IMR-90 (cell line): ENCODE results near the gene SMC4. TPM values are rescaled to one million over a fixed set of nuclear protein-coding genes. Genes with fewer than 3 reads are reported as not detected.

ENCODE experiments used
- ATAC-seq: fragments of 200-7000 bp; cut with Tn5 transposase; 2 replicates; pipeline ENCODE4 v1.9.1; 2020; ENCODE audit warnings: low read depth, mild to moderate bottlenecking, moderate library complexity
- BruUV-seq: library from RNA; stranded (reverse); fragments of 400-500 nt; replicated peaks from 2 replicates; lab custom pipeline; 2021; lab: Mats Ljungman, UMichigan
- CTCF ChIA-PET: fragments of 300-600 bp; formaldehyde crosslinking; extraction: SDS; loops from one replicate; lab custom pipeline; 2021; ENCODE audit warnings: antibody characterized with exemption; lab: Yijun Ruan, JAX
- POLR2A ChIA-PET: fragments of 300-600 bp; sonication (Branson Sonifier 250); formaldehyde crosslinking; loops from one replicate; lab custom pipeline; 2022; ENCODE audit warnings: antibody characterized with exemption; ENCODE audit not compliant: unreplicated experiment; lab: Charles Lee
- DNase-seq: peaks from one replicate; pipeline ENCODE4 v3.0.0; 2013
- H2AFZ ChIP-seq: replicated peaks from 2 replicates; pipeline ENCODE3; 2013; ENCODE audit warnings: low read length, mild to moderate bottlenecking; ENCODE audit not compliant: poor library complexity
- H2AK5ac ChIP-seq: 2 replicates; pipeline ENCODE4 v1.6.1; 2013; ENCODE audit warnings: low read depth, low read length, inconsistent platforms
- H2AK9ac ChIP-seq: replicated peaks from 2 replicates; pipeline ENCODE3; 2013; ENCODE audit warnings: mild to moderate bottlenecking, low read depth, low read length, moderate library complexity; ENCODE audit not compliant: poor library complexity
- H2BK120ac ChIP-seq: 2 replicates; pipeline ENCODE4 v1.6.1; 2013; ENCODE audit warnings: low read depth, low read length, inconsistent platforms
- H2BK15ac ChIP-seq: 3 replicates; pipeline ENCODE4 v1.6.1; 2013; ENCODE audit warnings: low read depth, low read length, inconsistent platforms
- H2BK20ac ChIP-seq: 2 replicates; pipeline ENCODE4 v1.6.1; 2013; ENCODE audit warnings: low read depth, mild to moderate bottlenecking, inconsistent platforms, low read length, moderate library complexity
- H2BK5ac ChIP-seq: 2 replicates; pipeline ENCODE4 v1.6.1; 2013; ENCODE audit warnings: mild to moderate bottlenecking, low read depth, low read length, inconsistent platforms; ENCODE audit not compliant: poor library complexity, severe bottlenecking
- H3K14ac ChIP-seq: replicated peaks from 2 replicates; pipeline ENCODE4 v1.6.1; 2013; ENCODE audit warnings: low read depth, low read length, inconsistent platforms
- H3K18ac ChIP-seq: 2 replicates; pipeline ENCODE4 v1.6.1; 2013; ENCODE audit warnings: low read depth, low read length, control low read depth
- H3K23ac ChIP-seq: 2 replicates; pipeline ENCODE4 v1.6.1; 2013; ENCODE audit warnings: low read depth, low read length, inconsistent platforms
- H3K27ac ChIP-seq: 2 replicates; pipeline ENCODE4 v1.5.1; 2013; ENCODE audit warnings: mild to moderate bottlenecking, control low read depth, low read length; ENCODE audit not compliant: insufficient read depth
- H3K27me3 ChIP-seq: 2 replicates; pipeline ENCODE4 v1.6.1; 2013; ENCODE audit warnings: low read length; ENCODE audit not compliant: control insufficient read depth, insufficient read depth
- H3K36me3 ChIP-seq: 2 replicates; pipeline ENCODE4 v1.6.1; 2013; ENCODE audit warnings: low read length, mixed read lengths; ENCODE audit not compliant: control insufficient read depth, insufficient read depth
- H3K4ac ChIP-seq: 2 replicates; pipeline ENCODE4 v1.6.1; 2013; ENCODE audit warnings: low read depth, low read length, inconsistent platforms
- H3K4me1 ChIP-seq: 2 replicates; pipeline ENCODE4 v1.6.1; 2013; ENCODE audit warnings: low read length, mixed read lengths; ENCODE audit not compliant: control insufficient read depth, insufficient read depth
- H3K4me2 ChIP-seq: 2 replicates; pipeline ENCODE4 v1.6.1; 2013; ENCODE audit warnings: low read depth, mild to moderate bottlenecking, control low read depth, low read length, moderate library complexity
- H3K4me3 ChIP-seq: 2 replicates; pipeline ENCODE4 v1.5.1; 2013; ENCODE audit warnings: low read depth, mild to moderate bottlenecking, control low read depth, low read length, moderate library complexity; ENCODE audit not compliant: insufficient read depth
- H3K56ac ChIP-seq: 2 replicates; pipeline ENCODE4 v1.6.1; 2013; ENCODE audit warnings: low read length, inconsistent platforms; ENCODE audit not compliant: insufficient read depth; ENCODE audit errors: extremely low read depth
- H3K79me1 ChIP-seq, 2 experiments: 2 replicates each; pipeline ENCODE4 v1.6.1; 2013; ENCODE audit warnings: low read length in 2 of 2, inconsistent platforms in 1 of 2, low read depth in 1 of 2
- H3K9ac ChIP-seq: 2 replicates; pipeline ENCODE4 v1.6.1; 2013; ENCODE audit warnings: low read depth, low read length, control low read depth
- H3K9me1 ChIP-seq: 2 replicates; pipeline ENCODE4 v1.6.1; 2013; ENCODE audit warnings: low read length, inconsistent platforms; ENCODE audit not compliant: insufficient read depth
- H3K9me3 ChIP-seq: 2 replicates; pipeline ENCODE4 v1.6.1; 2013; ENCODE audit warnings: low read length; ENCODE audit not compliant: control insufficient read depth, insufficient read depth
- H4K20me1 ChIP-seq: 2 replicates; pipeline ENCODE4 v1.6.1; 2013; ENCODE audit warnings: low read length, inconsistent platforms; ENCODE audit not compliant: insufficient read depth
- H4K5ac ChIP-seq: 2 replicates; pipeline ENCODE4 v1.6.1; 2013; ENCODE audit warnings: mild to moderate bottlenecking, low read depth, low read length, control low read depth
- H4K8ac ChIP-seq, 2 experiments: 2 replicates each; pipeline ENCODE4 v1.6.1; 2013; ENCODE audit warnings: low read depth in 2 of 2, low read length in 2 of 2, control low read depth in 1 of 2, inconsistent platforms in 1 of 2
- H4K91ac ChIP-seq: 2 replicates; pipeline ENCODE4 v1.6.1; 2013; ENCODE audit warnings: low read depth, low read length, inconsistent platforms; ENCODE audit not compliant: insufficient read depth
- MAFK ChIP-seq: IDR thresholded peaks from 2 replicates; pipeline ENCODE4 v1.6.1; 2012; ENCODE audit warnings: low read depth, low read length, improper control_type of control experiment
- RFX5 ChIP-seq: IDR thresholded peaks from 2 replicates; pipeline ENCODE4 v1.8.0; 2012; ENCODE audit warnings: low read depth, mild to moderate bottlenecking, low read length, moderate library complexity
- WGBS, 2 experiments: methylation state at CpG; one replicate each; pipeline versions ENCODE4 v1.1.5 to v1.1.7; 2013; ENCODE audit warnings: missing lambda C conversion rate in 2 of 2; ENCODE audit not compliant: insufficient read length in 1 of 2; ENCODE audit errors: extremely low coverage in 2 of 2; 5-methylcytosine and 5-hydroxymethylcytosine counted together
- dilution Hi-C: fragments of 300-500 bp; cut with HindIII; formaldehyde crosslinking; loops from one replicate; pipeline ENCODE4 v1.14.3; 2018; ENCODE audit warnings: low sequenced_read_pairs; ENCODE audit not compliant: unreplicated experiment
- in situ Hi-C: fragments of 300-500 bp; cut with MboI; formaldehyde crosslinking; loops from 3 replicates; pipeline ENCODE4 v1.14.3; 2019; ENCODE audit warnings: low sequenced_read_pairs, inconsistent platforms, mixed read lengths
- intact Hi-C: fragments of 100-400 bp; cut with micrococcal nuclease; formaldehyde crosslinking; loops from 2 replicates; pipeline ENCODE4 v1.10.0; 2022
- polyA plus RNA-seq, 3 experiments: library from polyadenylated mRNA; depleted of rRNA; stranded (reverse); fragments of >200 nt; gene quantifications; 2 replicates each; pipeline ENCODE4 v1.2.3, GENCODE V29; 2012; ENCODE audit warnings: low replicate concordance in 1 of 3
- total RNA-seq: library from RNA; depleted of rRNA; stranded (reverse); fragments of >200 nt; gene quantifications from 2 replicates; pipeline ENCODE4 v1.2.3, GENCODE V29; 2012
- TF ChIP-seq, protein P1 (sequence below): conservative IDR thresholded peaks from 2 replicates; pipeline ENCODE4 v1.5.1; 2012; ENCODE audit warnings: mild to moderate bottlenecking, low read depth, low read length, improper control_type of control experiment
- TF ChIP-seq, protein P2 (sequence below): fragments of 150-350 bp; IDR thresholded peaks from 2 replicates; pipeline ENCODE4 v1.6.1; 2017; ENCODE audit warnings: mild to moderate bottlenecking, antibody characterized with exemption, low read length, low read depth

The SMC4 gene
- total and polyA plus RNA-seq, 2 of the 4 experiments (the other 2 are of a cell fraction) = 48.8 to 50.1 TPM

- no peak overlapping the region for H3K14ac ChIP-seq
- in situ Hi-C loops = no loop called here
- H3K9me1 ChIP-seq = no peaks in the 10 kb centered on the region; the same call in 1 of the 2 replicates
- no peak overlapping the region for H2BK20ac ChIP-seq
- H3K4ac ChIP-seq = no peak overlapping the region
- no peaks in the 10 kb centered on the region for H3K4me1 ChIP-seq
- intact Hi-C loops = no loop called here
- TF ChIP-seq, protein P1, sequence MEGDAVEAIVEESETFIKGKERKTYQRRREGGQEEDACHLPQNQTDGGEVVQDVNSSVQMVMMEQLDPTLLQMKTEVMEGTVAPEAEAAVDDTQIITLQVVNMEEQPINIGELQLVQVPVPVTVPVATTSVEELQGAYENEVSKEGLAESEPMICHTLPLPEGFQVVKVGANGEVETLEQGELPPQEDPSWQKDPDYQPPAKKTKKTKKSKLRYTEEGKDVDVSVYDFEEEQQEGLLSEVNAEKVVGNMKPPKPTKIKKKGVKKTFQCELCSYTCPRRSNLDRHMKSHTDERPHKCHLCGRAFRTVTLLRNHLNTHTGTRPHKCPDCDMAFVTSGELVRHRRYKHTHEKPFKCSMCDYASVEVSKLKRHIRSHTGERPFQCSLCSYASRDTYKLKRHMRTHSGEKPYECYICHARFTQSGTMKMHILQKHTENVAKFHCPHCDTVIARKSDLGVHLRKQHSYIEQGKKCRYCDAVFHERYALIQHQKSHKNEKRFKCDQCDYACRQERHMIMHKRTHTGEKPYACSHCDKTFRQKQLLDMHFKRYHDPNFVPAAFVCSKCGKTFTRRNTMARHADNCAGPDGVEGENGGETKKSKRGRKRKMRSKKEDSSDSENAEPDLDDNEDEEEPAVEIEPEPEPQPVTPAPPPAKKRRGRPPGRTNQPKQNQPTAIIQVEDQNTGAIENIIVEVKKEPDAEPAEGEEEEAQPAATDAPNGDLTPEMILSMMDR = no peak
- TF ChIP-seq RFX5 (no peak), MAFK (no peak)
- TF ChIP-seq, protein P2, sequence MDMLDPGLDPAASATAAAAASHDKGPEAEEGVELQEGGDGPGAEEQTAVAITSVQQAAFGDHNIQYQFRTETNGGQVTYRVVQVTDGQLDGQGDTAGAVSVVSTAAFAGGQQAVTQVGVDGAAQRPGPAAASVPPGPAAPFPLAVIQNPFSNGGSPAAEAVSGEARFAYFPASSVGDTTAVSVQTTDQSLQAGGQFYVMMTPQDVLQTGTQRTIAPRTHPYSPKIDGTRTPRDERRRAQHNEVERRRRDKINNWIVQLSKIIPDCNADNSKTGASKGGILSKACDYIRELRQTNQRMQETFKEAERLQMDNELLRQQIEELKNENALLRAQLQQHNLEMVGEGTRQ = no peak
- H2BK120ac ChIP-seq = no peak overlapping the region
- no peak for ATAC-seq
- no peak overlapping the region for H4K8ac ChIP-seq
- no peak overlapping the region for H3K56ac ChIP-seq
- DNase-seq = no peak
- no peaks in the 10 kb centered on the region for H3K36me3 ChIP-seq
- H3K9me3 ChIP-seq = no peaks in the 10 kb centered on the region
- no peak overlapping the region for H3K23ac ChIP-seq
- CTCF ChIA-PET = interaction anchor here (0.6 kb wide), 1 partner anchor 34 kb away, joined by 4 read pairs; no protein-coding TSS in a partner anchor
- no peaks in the 10 kb centered on the region for H3K27me3 ChIP-seq
- no peak overlapping the region for H4K5ac ChIP-seq
- WGBS, 2 experiments = no CpG with 5 or more reads among the region's 1 CpG
- H2AK5ac ChIP-seq = no peak overlapping the region
- H3K79me1 ChIP-seq = no peaks in the 10 kb centered on the region
- H2BK5ac ChIP-seq = no peak overlapping the region
- no peaks in the 10 kb centered on the region for H4K20me1 ChIP-seq
- H3K18ac ChIP-seq = no peak overlapping the region
- no peak overlapping the region for H3K27ac ChIP-seq
- H4K91ac ChIP-seq = no peak overlapping the region
- dilution Hi-C loops = no loop called here
- BruUV-seq = no TSS peak
- no peak overlapping the region for H2AFZ ChIP-seq
- no peak overlapping the region for H2BK15ac ChIP-seq
- H3K4me3 ChIP-seq = no peak overlapping the region
- no peak overlapping the region for H3K9ac ChIP-seq
- POLR2A ChIA-PET = no interaction called here
- no peak overlapping the region for H2AK9ac ChIP-seq
- no peak overlapping the region for H3K4me2 ChIP-seq
Observed at GRCh38 chr3:160464971-160465370, 65.5 kb downstream of the SMC4 start.
